NB4 (cell line): ENCODE results near the gene DMTF1.
A peak's percentile ranks its signal among the peaks of the same experiment; 100 is the strongest.

Experiments
- DNase-seq: peaks from one replicate; pipeline ENCODE4 v3.0.0; 2010; ENCODE audit warnings: low read depth
- H3K4me3 ChIP-seq: one replicate; pipeline ENCODE4 v1.5.1; 2011; ENCODE audit warnings: mild to moderate bottlenecking, low read depth, low read length, moderate library complexity
- CTCF ChIP-seq: IDR thresholded peaks from one replicate; pipeline ENCODE4 v1.5.1; 2012; ENCODE audit warnings: low read depth, low read length
- MAX ChIP-seq: IDR thresholded peaks from 2 replicates; pipeline ENCODE4 v1.6.1; 2011; ENCODE audit warnings: low read depth, low read length
- MYC ChIP-seq: IDR thresholded peaks from 2 replicates; pipeline ENCODE4 v1.6.1; 2011; ENCODE audit warnings: low read depth, low read length
- POLR2A ChIP-seq: IDR thresholded peaks from 2 replicates; pipeline ENCODE4 v1.6.1; 2011; ENCODE audit warnings: mild to moderate bottlenecking; ENCODE audit not compliant: insufficient read length; ENCODE audit errors: extremely low read depth

DMTF1 gene

GRCh38 chr7:87139514-87139913 is 12.7 kb upstream of the DMTF1 start:
- TF ChIP-seq MAX (no peak), POLR2A (no peak), CTCF (no peak), MYC (no peak)
- no peak for DNase-seq
- no peak overlapping the region for H3K4me3 ChIP-seq

DNA sequence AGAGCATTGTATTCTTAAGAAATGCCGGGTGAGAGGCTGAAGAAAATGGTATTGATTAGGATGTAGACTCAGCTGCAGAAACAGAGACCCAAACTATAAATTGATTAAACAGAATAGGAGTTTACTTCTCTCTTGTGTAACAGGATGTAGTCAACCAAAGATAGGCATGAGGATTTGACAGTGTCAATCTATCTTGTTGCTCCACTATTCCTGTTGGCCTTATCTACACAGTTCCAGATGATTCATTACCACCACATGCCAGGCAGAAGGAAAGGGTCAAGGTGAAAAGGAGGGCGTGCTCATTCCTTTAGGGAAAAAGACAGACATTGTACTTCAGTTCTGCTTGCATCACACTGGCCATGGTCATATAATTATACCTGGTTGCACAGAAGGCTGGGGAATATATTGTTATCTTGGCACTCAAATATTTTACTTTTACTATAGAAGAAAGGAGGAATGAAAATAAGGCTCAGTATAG is 11.9 kb upstream of the DMTF1 start:
- no peak for TF ChIP-seq MYC
- no peak for TF ChIP-seq POLR2A
- TF ChIP-seq CTCF = no peak
- no peak overlapping the region for H3K4me3 ChIP-seq
- no peak for DNase-seq

GRCh38 chr7:87144173-87144657 is 8.0 kb upstream of the DMTF1 start:
- TF ChIP-seq MAX (no peak), POLR2A (no peak), CTCF (no peak), MYC (no peak)
- H3K4me3 ChIP-seq = no peak overlapping the region
- no peak for DNase-seq

- no peak for TF ChIP-seq MYC
- TF ChIP-seq POLR2A = no peak
- no peak for TF ChIP-seq CTCF
- TF ChIP-seq MAX = no peak
- no peak overlapping the region for H3K4me3 ChIP-seq
- no peak for DNase-seq
Observed at GRCh38 chr7:87146740-87147386, 5.4 kb upstream of the DMTF1 start.

GRCh38 chr7:87147500-87147899 is 4.8 kb upstream of the DMTF1 start:
- no peak overlapping the region for H3K4me3 ChIP-seq
- TF ChIP-seq POLR2A = no peak
- no peak for TF ChIP-seq MAX
- no peak for TF ChIP-seq MYC

DNA sequence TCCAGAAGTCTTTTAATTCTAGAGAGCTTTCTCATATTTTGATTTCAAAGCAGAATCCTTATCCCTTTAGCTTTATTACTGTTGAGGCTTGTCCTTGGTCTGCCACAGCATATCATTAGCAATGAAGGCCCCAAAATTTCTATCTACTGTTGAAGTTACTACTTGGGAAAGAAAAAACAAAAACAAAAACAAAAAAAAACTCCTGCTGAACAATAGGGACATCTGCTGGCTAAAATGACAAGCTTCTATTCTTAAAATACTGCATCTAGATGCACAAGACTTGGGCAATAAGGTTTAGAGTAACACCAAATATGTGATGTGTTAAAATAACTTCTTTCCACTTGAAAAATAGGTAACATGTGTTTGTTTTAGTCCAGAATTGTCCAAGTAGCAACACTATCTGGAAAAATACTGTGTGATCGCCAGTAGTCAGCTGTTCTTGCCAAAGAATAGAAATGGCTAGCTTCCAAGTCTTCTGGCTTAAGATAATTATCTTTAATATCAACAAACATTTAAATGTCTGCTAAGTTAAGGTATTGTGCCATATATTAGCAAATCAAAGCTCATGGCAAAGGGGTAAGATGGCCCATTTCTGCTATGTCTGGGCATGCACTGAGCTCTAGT is 3.8 kb upstream of the DMTF1 start:
- no peak for TF ChIP-seq MAX
- TF ChIP-seq POLR2A = no peak
- TF ChIP-seq MYC = no peak
- peak; percentile 43 for TF ChIP-seq CTCF
- DNase-seq = peak; percentile 39

More at GRCh38 chr7:87147500-87147899, 4.8 kb upstream of the DMTF1 start:
- DNase-seq = peak; percentile 20

More for the DNA sequence above, 3.8 kb upstream of the DMTF1 start:
- no peak overlapping the region for H3K4me3 ChIP-seq
